ENCODE results near the gene TMED10.
"Not testable (repeated sequence)": the region's sequence is repeated elsewhere in the genome, so short reads cannot be mapped to it uniquely, and the experiment has no call there.

The TMED10 gene

GRCh38 chr14:75163677-75164076 is 12.7 kb downstream of the TMED10 start:
- no peak for DNase-seq (ENCODE audit: extremely low read depth in 1 of 2, low read depth in 1 of 2)

GRCh38 chr14:75162631-75163030 is 13.8 kb downstream of the TMED10 start:
- DNase-seq (ENCODE audit: extremely low read depth in 1 of 2, low read depth in 1 of 2) = no peak

- DNase-seq (ENCODE audit: extremely low read depth in 1 of 2, low read depth in 1 of 2) = no peak
These were observed 17.4 kb downstream of the TMED10 start for GRCh38 chr14:75158843-75159614.

- DNase-seq (ENCODE audit: extremely low read depth in 1 of 2, low read depth in 1 of 2) = no peak
These were observed 19.5 kb downstream of the TMED10 start for GRCh38 chr14:75156901-75157300.

GRCh38 chr14:75156111-75156510 is 20.3 kb downstream of the TMED10 start:
- DNase-seq (ENCODE audit: extremely low read depth in 1 of 2, low read depth in 1 of 2) = no peak

- DNase-seq (ENCODE audit: extremely low read depth in 1 of 2, low read depth in 1 of 2) = no peak
These were observed 21.2 kb downstream of the TMED10 start for GRCh38 chr14:75155169-75155568.

- no peak for DNase-seq (ENCODE audit: extremely low read depth in 1 of 2, low read depth in 1 of 2)
These were observed 23.1 kb downstream of the TMED10 start for GRCh38 chr14:75153295-75153694.

- no peak for DNase-seq (ENCODE audit: extremely low read depth in 1 of 2, low read depth in 1 of 2)
These were observed 24.6 kb downstream of the TMED10 start for GRCh38 chr14:75151851-75152250.

- DNase-seq (ENCODE audit: extremely low read depth in 1 of 2, low read depth in 1 of 2) = not testable (repeated sequence)
These were observed 25.8 kb downstream of the TMED10 start for GRCh38 chr14:75150637-75151036.

GRCh38 chr14:75150150-75150549 is 26.3 kb downstream of the TMED10 start:
- no peak for DNase-seq (ENCODE audit: extremely low read depth in 1 of 2, low read depth in 1 of 2)

- DNase-seq (ENCODE audit: extremely low read depth in 1 of 2, low read depth in 1 of 2) = no peak
These were observed 28.9 kb downstream of the TMED10 start for GRCh38 chr14:75147423-75148071.

- no peak for DNase-seq (ENCODE audit: extremely low read depth in 1 of 2, low read depth in 1 of 2)
These were observed 31.5 kb downstream of the TMED10 start for GRCh38 chr14:75144944-75145343.

GRCh38 chr14:75143761-75144527 is 32.5 kb downstream of the TMED10 start:
- no peak for DNase-seq (ENCODE audit: extremely low read depth in 1 of 2, low read depth in 1 of 2)

GRCh38 chr14:75142494-75142893 is 33.9 kb downstream of the TMED10 start:
- no peak for DNase-seq (ENCODE audit: extremely low read depth in 1 of 2, low read depth in 1 of 2)

- DNase-seq (ENCODE audit: extremely low read depth in 1 of 2, low read depth in 1 of 2) = no peak
These were observed 34.4 kb downstream of the TMED10 start for GRCh38 chr14:75141967-75142366.

GRCh38 chr14:75141062-75141461 is 35.4 kb downstream of the TMED10 start:
- no peak for DNase-seq (ENCODE audit: extremely low read depth in 1 of 2, low read depth in 1 of 2)

GRCh38 chr14:75140620-75141019 is 35.8 kb downstream of the TMED10 start:
- DNase-seq (ENCODE audit: extremely low read depth in 1 of 2, low read depth in 1 of 2) = no peak

GRCh38 chr14:75139185-75139584 is 37.2 kb downstream of the TMED10 start:
- no peak for DNase-seq (ENCODE audit: extremely low read depth in 1 of 2, low read depth in 1 of 2)

GRCh38 chr14:75138492-75138891 is 37.9 kb downstream of the TMED10 start:
- DNase-seq (ENCODE audit: extremely low read depth in 1 of 2, low read depth in 1 of 2) = no peak

- no peak for DNase-seq (ENCODE audit: extremely low read depth in 1 of 2, low read depth in 1 of 2)
These were observed 41.8 kb downstream of the TMED10 start for GRCh38 chr14:75134644-75135043.

- no peak for DNase-seq (ENCODE audit: extremely low read depth in 1 of 2, low read depth in 1 of 2)
These were observed 42.8 kb downstream of the TMED10 start for GRCh38 chr14:75133597-75133996.
